WTC11 (cell line): Measurements from ENCODE around the gene MGAT4A.

ENCODE experiments used
- ATF1 ChIP-seq: sonication (generic); formaldehyde crosslinking; IDR thresholded peaks from 2 replicates; pipeline ENCODE4 v1.8.1; 2023; ENCODE audit warnings: mild to moderate bottlenecking, moderate library complexity, missing genetic modification reagents
- CTCF ChIP-seq: fragments of 200-600 bp; IDR thresholded peaks from 2 replicates; pipeline ENCODE4 v1.8.0; 2022; ENCODE audit warnings: antibody characterized with exemption
- MAX ChIP-seq: sonication (generic); formaldehyde crosslinking; IDR thresholded peaks from 2 replicates; pipeline ENCODE4 v1.8.0; 2022; ENCODE audit warnings: mild to moderate bottlenecking, missing genetic modification reagents
- MYBL2 ChIP-seq: sonication (generic); formaldehyde crosslinking; IDR thresholded peaks from 2 replicates; pipeline ENCODE4 v1.8.1; 2023; ENCODE audit warnings: mild to moderate bottlenecking, moderate library complexity, missing genetic modification reagents
- NR3C1 ChIP-seq: sonication (generic); formaldehyde crosslinking; conservative IDR thresholded peaks from 2 replicates; pipeline ENCODE4 v1.8.1; 2023; ENCODE audit warnings: low read depth, mild to moderate bottlenecking, missing genetic modification reagents
- SMAD3 ChIP-seq: sonication (generic); formaldehyde crosslinking; IDR thresholded peaks from 2 replicates; pipeline ENCODE4 v1.8.0; 2022; ENCODE audit warnings: missing genetic modification reagents, mild to moderate bottlenecking, borderline replicate concordance
- ZNF219 ChIP-seq: sonication (generic); formaldehyde crosslinking; IDR thresholded peaks from 2 replicates; pipeline ENCODE4 v1.8.0; 2023; ENCODE audit warnings: missing genetic modification reagents, mild to moderate bottlenecking, borderline replicate concordance
- ZNF232 ChIP-seq: sonication (generic); formaldehyde crosslinking; IDR thresholded peaks from 2 replicates; pipeline ENCODE4 v1.8.0; 2022; ENCODE audit warnings: mild to moderate bottlenecking, missing genetic modification reagents

- TF ChIP-seq SMAD3 (CRISPR knock-in tag): no peak
- no peak for TF ChIP-seq CTCF
- TF ChIP-seq MYBL2: no peak
- no peak for TF ChIP-seq MAX (CRISPR knock-in tag)
- no peak for TF ChIP-seq ZNF219
- TF ChIP-seq NR3C1 (CRISPR knock-in tag): no peak
- TF ChIP-seq ZNF232 (CRISPR knock-in tag): no peak
- no peak for TF ChIP-seq ATF1 (CRISPR knock-in tag)
These were observed 1.3 kb downstream of the MGAT4A start for GRCh38 chr2:98729652-98730051.
